Measurements from ENCODE around the gene PGAP3.

DNA sequence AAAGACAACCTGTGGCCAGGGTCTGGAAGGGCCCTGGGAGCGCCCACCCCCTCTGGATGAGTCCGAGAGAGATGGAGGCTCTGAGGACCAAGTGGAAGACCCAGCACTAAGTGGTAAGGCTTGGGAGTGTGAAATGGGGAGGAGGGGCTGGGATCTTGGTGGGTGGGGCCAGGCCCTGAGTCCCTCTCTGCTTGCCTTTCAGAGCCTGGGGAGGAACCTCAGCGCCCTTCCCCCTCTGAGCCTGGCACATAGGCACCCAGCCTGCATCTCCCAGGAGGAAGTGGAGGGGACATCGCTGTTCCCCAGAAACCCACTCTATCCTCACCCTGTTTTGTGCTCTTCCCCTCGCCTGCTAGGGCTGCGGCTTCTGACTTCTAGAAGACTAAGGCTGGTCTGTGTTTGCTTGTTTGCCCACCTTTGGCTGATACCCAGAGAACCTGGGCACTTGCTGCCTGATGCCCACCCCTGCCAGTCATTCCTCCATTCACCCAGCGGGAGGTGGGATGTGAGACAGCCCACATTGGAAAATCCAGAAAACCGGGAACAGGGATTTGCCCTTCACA is 52.2 kb downstream of the PGAP3 start:
- TF ChIP-seq, protein P1, sequence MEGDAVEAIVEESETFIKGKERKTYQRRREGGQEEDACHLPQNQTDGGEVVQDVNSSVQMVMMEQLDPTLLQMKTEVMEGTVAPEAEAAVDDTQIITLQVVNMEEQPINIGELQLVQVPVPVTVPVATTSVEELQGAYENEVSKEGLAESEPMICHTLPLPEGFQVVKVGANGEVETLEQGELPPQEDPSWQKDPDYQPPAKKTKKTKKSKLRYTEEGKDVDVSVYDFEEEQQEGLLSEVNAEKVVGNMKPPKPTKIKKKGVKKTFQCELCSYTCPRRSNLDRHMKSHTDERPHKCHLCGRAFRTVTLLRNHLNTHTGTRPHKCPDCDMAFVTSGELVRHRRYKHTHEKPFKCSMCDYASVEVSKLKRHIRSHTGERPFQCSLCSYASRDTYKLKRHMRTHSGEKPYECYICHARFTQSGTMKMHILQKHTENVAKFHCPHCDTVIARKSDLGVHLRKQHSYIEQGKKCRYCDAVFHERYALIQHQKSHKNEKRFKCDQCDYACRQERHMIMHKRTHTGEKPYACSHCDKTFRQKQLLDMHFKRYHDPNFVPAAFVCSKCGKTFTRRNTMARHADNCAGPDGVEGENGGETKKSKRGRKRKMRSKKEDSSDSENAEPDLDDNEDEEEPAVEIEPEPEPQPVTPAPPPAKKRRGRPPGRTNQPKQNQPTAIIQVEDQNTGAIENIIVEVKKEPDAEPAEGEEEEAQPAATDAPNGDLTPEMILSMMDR (IDR thresholded peaks at IDR 0.05; ENCODE audit: low read depth, low read length) = no peak
- TF ChIP-seq POLR2A (IDR thresholded peaks at IDR 0.05; ENCODE audit: extremely low read depth, insufficient read length) (no peak), MYC (IDR thresholded peaks at IDR 0.05; ENCODE audit: low read depth, low read length) (no peak)
